HepG2 (cell line): ENCODE results near the gene SLC13A3. TPM values are rescaled to one million over a fixed set of nuclear protein-coding genes. Genes with fewer than 3 reads are reported as not detected.

Experiments
- DMAP1 ChIP-seq: IDR thresholded peaks from 2 replicates; pipeline ENCODE4 v1.6.1; 2016
- FUBP1 ChIP-seq: sonication (generic); formaldehyde crosslinking; IDR thresholded peaks from 2 replicates; pipeline ENCODE4 v1.5.1; 2020; ENCODE audit warnings: missing genetic modification reagents, mild to moderate bottlenecking, borderline replicate concordance
- GLMP ChIP-seq: sonication (generic); formaldehyde crosslinking; IDR thresholded peaks from 2 replicates; pipeline ENCODE4 v1.9.0; 2021; ENCODE audit warnings: missing genetic modification reagents, mild to moderate bottlenecking, borderline replicate concordance
- HNRNPUL1 ChIP-seq: fragments of 200-400 bp; formaldehyde crosslinking; IDR thresholded peaks from 2 replicates; pipeline ENCODE4 v1.6.1; 2017; ENCODE audit warnings: low read depth, mild to moderate bottlenecking, low read length, moderate library complexity
- JUNB ChIP-seq: sonication (generic); formaldehyde crosslinking; IDR thresholded peaks from 2 replicates; pipeline ENCODE4 v1.8.0; 2022; ENCODE audit warnings: missing genetic modification reagents, mild to moderate bottlenecking, borderline replicate concordance
- KLF6 ChIP-seq: IDR thresholded peaks from 2 replicates; pipeline ENCODE4 v1.8.0; 2016; ENCODE audit warnings: missing biosample characterization, missing genetic modification reagents
- MTERF4 ChIP-seq: sonication (generic); formaldehyde crosslinking; IDR thresholded peaks from 2 replicates; pipeline ENCODE4 v1.8.0; 2023; ENCODE audit warnings: mild to moderate bottlenecking, missing genetic modification reagents
- POGK ChIP-seq: sonication (generic); formaldehyde crosslinking; conservative IDR thresholded peaks from 2 replicates; pipeline ENCODE4 v1.8.0; 2022; ENCODE audit warnings: mild to moderate bottlenecking, moderate library complexity, missing genetic modification reagents
- SMARCC2 ChIP-seq: fragments of 450-650 bp; IDR thresholded peaks from 2 replicates; pipeline ENCODE4 v1.6.1; 2017; ENCODE audit warnings: antibody characterized with exemption, mild to moderate bottlenecking
- SUZ12 ChIP-seq: fragments of 150-350 bp; IDR thresholded peaks from 2 replicates; pipeline ENCODE4 v1.6.1; 2014; ENCODE audit warnings: low read depth, low read length
- U2AF1 ChIP-seq: fragments of 200-400 bp; formaldehyde crosslinking; optimal IDR thresholded peaks from 2 replicates; pipeline ENCODE3; 2017; ENCODE audit warnings: mild to moderate bottlenecking, low read depth, low read length
- ZBTB14 ChIP-seq: sonication (generic); formaldehyde crosslinking; IDR thresholded peaks from 2 replicates; pipeline ENCODE4 v1.4.0; 2020; ENCODE audit warnings: missing genetic modification reagents
- ZBTB21 ChIP-seq: sonication (generic); formaldehyde crosslinking; IDR thresholded peaks from 2 replicates; pipeline ENCODE4 v1.4.0; 2020; ENCODE audit warnings: missing genetic modification reagents
- ZNF350 ChIP-seq: sonication (generic); formaldehyde crosslinking; IDR thresholded peaks from 2 replicates; pipeline ENCODE4 v1.4.0; 2020; ENCODE audit warnings: mild to moderate bottlenecking, low read depth, missing genetic modification reagents, borderline replicate concordance
- ZNF569 ChIP-seq: sonication (generic); formaldehyde crosslinking; IDR thresholded peaks from 2 replicates; pipeline ENCODE4 v1.5.0; 2020; ENCODE audit warnings: mild to moderate bottlenecking, missing genetic modification reagents, moderate library complexity, borderline replicate concordance
- ZNF614 ChIP-seq: IDR thresholded peaks from 2 replicates; pipeline ENCODE4 v1.6.1; 2018; ENCODE audit warnings: missing biosample characterization, missing genetic modification reagents, inconsistent platforms, borderline replicate concordance
- ZNF7 ChIP-seq: IDR thresholded peaks from 2 replicates; pipeline ENCODE4 v1.6.1; 2016; ENCODE audit warnings: missing biosample characterization, missing genetic modification reagents
- polyA plus RNA-seq, 8 experiments: library from polyadenylated mRNA; depleted of rRNA in 3 of 8; stranded (reverse) in 7 of 8; unstranded in 1 of 8; fragments of >200 nt; fragmentation: Illumina TruSeq in 4 of 8; extraction: Trizol in 4 of 8; gene quantifications; 2 replicates each; pipeline versions ENCODE4 v1.2.1 to v1.2.3, GENCODE V29; 2011 to 2016; ENCODE audit warnings: low read depth in 4 of 8, missing spikeins in 1 of 8, mixed read lengths in 1 of 8; ENCODE audit not compliant: insufficient read depth in 1 of 8
- total RNA-seq, 5 experiments: library from RNA; depleted of rRNA; stranded (reverse); fragments of >200 nt; fragmentation: Illumina TruSeq; extraction: Trizol; gene quantifications; 2 replicates each; pipeline ENCODE4 v1.2.3, GENCODE V29; 2016; ENCODE audit warnings: low read depth in 1 of 5

SLC13A3 gene
- total and polyA plus RNA-seq, 2 of the 13 experiments (the other 11 are each of a cell fraction or from before 2014, with no cell fraction given): 66.5 to 76.0 TPM

GRCh38 chr20:46689082-46689753 lies 38.0 kb upstream of the SLC13A3 start, which contains the start of gene TP53RK (continued):
- TF ChIP-seq MTERF4 (peak; percentile 28; the same call in 1 of the 2 replicates), GLMP (no peak; the same call in 1 of the 2 replicates), ZNF569 (CRISPR knock-in tag) (peak; percentile 91; the same call in 1 of the 2 replicates), ZNF7 (CRISPR knock-in tag) (0 out of 2 replicates have a peak, but pooled peaks have one; percentile 0), POGK (CRISPR knock-in tag) (no peak), ZNF350 (CRISPR knock-in tag) (peak; percentile 97), ZBTB14 (peak; percentile 61; the same call in 1 of the 2 replicates), SMARCC2 (no peak), U2AF1 (peak; percentile 90), HNRNPUL1 (no peak), JUNB (CRISPR knock-in tag) (no peak), SUZ12 (no peak), KLF6 (CRISPR knock-in tag) (peak; percentile 89), ZNF614 (CRISPR knock-in tag) (no peak), FUBP1 (CRISPR knock-in tag) (0 out of 2 replicates have a peak, but pooled peaks have one; percentile 97), ZBTB21 (CRISPR knock-in tag) (peak; percentile 23; the same call in 1 of the 2 replicates), DMAP1 (CRISPR knock-in tag) (peak; percentile 87)
